Hematopoietic multipotent progenitor cell treated with erythropoietin and hydrocortisone succinate and interleukin-3 and kit ligand, for 4 days (in vitro differentiated cells): Measurements from ENCODE around the gene REV3L.
"Not testable (repeated sequence)": the region's sequence is repeated elsewhere in the genome, so short reads cannot be mapped to it uniquely, and the experiment has no call there.

Source experiments
- DNase-seq: peaks from one replicate; pipeline ENCODE4 v3.0.0-alpha.2; 2015

REV3L gene

DNA sequence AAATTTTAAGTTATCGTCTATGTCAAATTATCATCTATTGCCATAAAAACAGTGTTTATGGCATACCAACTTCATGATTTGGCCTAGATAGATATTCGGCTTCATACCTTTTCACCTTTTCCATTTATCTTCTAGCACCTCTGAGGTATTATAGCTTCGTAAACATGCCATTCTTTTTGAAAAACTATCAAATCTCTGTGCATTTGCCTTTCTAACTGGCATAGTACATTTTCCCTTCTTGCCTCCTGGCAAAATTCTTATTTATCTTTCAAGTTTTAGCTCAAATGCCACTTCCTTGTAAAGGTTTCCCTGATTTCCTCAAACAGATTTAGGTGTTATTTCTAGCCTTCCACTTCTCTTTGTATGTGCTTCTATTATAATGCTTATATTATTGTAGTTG lies 7.0 kb upstream of the REV3L start:
- no peak for DNase-seq

DNA sequence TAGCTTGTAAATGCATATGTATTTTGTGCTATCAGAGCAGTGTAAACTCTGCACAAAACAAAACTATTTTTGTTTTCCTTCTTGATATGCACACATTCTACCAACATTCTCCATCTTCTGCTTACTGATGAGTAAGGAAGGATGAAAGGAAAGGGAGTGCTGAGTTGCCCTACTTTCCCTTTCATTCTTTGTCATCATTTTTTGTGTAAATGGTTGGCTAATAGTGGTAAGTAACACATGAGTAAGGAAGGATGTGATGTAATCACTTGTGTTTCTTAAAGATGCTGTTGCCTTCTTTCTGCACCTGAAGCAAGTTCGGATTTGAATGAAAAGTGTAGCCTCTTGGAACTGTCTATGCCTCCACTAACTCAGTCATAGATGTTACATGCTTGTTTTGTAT lies 4.6 kb upstream of the REV3L start:
- no peak for DNase-seq

DNA sequence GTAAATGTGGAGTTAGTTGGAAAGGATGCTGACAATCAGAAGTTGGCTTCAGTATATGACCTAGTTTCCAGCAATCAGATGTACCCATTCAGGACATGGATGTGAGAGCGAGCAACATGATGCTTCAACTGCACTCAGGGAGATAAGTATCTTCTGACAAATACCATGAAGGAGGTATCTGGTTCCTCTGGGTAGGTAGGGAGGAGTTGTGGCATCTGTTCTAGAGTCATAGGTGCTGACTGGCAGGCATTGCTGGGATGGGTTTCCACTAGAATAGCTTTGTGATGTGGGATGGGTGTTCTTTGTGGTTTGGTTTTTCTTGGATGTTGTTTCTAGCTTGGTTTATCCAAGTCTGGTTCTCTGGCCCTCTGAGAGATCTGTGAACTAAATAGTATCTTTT lies 3.9 kb upstream of the REV3L start:
- no peak for DNase-seq

DNA sequence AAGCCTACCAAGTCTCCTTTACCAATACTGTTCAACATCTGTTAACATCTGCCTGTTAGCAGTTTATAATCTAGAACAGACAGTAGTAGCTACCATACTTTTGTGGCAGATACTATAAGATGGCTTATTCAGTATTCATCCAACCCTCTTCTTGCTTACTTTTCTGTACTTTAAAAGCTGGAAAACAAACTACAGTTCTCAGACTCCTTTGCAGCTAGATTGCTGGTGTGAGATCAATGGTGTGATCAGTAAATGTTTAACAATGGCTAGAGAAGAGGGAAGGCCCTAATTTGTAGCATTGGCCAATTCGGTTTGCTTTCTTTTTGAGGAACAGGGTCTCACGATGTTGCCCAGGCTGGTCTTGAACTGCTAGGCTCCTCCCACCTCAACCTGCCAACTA lies 3.5 kb upstream of the REV3L start:
- DNase-seq = no peak

DNA sequence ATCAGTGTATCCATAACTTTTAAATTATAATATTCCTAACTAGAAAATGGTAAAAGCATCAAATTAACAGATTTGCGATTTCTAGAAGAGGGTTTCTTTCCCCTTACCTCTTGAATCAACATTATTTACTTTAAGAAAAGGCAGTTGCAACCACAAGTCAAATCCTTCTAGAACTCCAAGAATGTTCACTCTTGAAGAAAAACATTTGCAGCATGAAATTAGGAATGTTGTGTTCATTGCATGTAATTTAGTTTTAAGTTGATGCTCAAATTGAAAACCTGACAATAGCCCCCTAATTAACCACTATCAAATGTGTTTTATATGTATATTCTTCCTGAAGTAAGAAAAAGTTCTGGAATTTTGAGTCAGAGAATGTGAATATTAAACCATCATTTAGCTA lies 2.3 kb upstream of the REV3L start:
- DNase-seq = no peak

DNA sequence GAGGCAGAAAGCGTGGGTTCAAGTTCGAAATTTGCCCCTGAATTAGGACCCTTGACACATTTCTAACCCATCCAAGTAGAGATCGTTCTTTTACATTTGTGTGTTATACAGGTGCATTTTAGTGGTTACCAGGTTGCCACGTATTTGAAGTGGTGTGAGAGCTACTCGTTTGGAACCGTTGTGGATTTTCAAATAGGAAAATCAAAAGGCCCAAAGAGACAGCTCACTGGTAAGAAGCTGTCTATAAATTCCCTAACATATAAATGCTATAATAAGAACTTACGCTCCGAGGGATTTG lies 1.6 kb upstream of the REV3L start:
- peak; percentile 29 for DNase-seq

DNA sequence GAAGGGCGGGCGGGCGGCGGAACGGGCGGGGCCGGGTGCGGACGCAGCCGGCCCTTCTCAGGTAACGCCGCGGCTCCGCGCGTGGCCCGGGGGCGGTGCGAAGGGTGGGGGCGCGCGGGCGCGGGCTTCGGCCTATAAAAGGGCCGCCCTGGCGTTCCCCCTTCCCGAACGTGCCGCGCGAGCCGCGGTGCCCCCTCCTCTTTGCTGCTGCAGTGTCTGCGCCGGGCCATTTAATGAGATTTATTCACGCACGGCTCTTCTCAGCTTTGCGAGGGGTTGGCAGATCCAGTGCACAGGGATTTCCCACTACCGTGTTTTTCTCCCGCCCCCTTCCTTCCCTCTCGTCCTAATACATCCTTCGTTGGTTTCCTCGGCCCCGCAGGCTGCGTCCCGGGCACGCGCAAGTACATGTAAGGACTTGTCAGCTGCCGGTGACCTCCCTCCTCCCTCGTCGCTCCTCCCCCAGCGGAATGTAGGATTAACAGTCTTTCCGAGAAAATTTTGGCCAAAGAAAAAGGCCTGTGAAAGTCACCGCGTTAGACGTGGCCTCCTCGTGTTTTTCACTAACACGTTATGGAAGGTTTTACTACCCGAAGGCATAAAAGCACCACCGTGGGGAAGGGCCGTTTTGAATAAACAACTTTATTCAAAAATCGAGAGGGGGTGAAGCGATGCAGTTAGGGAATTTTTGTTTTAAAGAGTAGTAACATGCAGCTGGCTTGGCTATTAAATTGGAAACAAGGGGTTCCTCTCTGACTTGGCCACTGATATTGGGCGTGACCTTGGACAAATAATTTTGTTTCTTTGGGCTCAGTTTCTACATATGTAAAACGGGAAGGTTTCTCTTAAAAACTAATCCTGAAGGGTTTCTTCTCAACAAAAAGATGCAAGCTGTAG lies 966 bp upstream of the REV3L start:
- peak; percentile 96 for DNase-seq

DNA sequence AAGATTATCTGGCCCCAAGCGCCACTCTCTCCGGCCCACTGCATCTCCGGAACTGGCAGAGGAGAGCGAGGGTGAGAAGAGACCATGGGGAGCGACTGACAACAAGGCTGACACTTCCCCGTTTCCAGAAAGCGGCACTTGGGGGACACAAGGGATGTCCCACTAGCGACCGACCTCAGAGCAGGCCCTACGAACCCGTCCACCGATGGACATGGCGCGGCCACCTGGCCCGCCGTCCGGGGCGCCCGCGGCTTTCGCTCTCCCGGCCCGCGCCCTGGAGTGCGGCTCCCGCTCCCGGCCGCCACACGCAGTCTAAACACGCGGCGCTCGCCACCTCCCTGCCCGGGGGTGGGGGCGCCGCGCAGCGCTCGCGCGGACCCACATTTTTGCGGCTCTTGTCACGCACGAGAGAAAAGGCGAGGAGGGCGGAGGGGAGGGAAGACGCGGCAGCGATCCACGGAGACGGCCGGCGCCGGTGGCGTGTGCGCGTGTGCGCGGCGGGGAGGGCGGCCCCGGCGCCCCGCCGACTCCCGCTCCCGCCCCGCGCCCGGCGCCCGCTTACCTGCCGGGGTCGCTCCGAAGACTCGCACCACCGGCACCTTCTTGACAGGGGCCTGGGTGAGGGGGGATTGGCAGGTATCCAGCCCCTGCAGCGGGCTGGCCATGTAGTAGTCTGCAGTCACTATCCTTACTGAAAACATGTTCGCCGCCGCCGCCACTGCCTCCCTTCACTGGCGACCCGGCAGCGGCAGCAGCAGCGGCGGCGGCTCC lies 645 bp downstream of the REV3L start:
- DNase-seq = peak; percentile 79

DNA sequence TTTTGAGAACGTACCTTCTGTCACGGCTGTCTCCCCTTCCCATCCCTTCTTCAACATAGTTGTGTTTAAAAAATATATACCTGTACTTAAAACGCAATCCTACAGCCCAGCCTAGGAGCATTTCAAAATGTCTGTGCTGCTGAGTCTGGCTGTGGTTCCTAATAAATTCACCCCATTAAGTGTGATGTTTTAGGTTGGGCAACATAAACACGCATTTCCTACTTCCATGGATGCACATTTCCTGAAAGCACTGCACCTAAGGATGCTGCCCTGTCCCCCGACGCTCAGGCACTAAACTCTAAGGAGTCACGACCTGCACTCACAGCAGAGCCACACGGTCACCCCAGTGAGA lies 1.2 kb downstream of the REV3L start:
- DNase-seq = no peak

DNA sequence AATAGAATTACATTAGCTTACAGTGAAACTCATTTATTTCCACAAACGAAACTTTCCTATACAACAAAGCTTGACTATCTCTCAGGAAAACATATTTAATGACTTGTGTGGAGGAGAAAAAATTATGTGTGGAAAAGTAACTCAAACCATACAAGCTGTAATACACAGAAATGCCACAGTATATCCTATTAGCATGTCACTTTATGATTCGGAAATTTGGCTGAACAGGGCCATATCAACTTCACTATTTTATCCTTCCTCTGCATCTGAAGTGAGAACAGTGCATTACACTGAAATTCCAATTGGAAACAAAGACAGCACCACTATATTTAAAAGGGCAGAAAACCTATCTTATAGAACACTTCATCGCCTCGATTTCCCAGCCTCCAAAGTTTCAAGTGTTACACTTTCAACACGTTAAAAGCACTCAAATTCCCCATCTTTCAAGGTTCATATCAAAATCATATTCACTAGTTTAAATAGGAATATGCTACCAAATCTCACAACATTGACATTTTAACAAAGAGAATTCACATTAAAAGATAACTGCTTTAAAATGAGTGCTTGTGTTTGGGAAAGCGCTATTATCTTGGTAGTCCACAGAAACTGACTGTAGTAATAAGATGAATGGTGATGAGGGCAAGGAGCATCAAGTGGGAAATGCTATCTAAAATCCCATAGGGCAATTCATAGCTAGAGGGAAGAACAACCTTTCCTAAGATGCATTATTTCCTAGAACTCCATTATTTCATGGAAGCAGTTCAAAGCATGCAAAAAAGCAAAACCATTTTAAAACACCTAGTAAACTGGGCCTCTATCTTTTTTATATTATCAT lies 1.8 kb downstream of the REV3L start:
- peak; percentile 42 for DNase-seq

DNA sequence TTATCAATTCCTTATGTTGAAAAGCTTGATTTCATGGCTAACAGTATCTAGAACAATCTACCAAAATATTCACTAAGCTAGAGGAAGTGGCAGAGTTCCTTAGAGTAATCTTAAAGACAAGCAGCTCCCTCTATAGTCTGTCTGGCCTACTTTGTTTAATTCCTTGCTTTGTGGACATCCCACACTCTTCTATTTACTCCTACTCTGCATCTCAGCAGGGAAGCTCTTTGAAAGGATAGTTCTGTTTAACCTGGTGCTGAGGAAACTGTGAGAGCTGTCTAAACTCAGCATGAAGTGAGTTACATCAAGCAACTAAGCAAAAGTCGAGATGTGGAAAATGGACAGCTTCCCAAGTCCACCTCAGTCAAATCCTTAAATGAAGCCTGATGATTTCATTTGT lies 4.3 kb downstream of the REV3L start:
- peak; percentile 85 for DNase-seq

DNA sequence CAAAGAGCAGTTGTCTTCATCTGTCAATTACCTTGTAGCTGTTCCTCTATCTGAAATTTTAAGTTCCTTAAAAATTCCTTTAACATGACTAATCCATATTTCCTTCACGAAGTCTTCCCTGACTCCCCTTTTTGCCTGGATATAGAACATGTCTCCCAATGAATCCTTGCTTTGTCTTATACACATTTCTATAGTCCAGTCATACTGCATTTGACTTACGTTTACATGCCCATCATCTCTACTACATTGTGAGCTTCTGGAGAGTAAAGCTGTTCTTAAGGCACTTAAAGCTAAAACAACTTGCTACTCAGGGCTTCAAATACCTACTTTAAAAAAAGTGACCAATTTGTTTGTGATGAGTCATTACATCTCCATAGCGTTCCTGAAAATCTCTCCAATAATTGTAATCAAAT lies 4.9 kb downstream of the REV3L start:
- no peak for DNase-seq

DNA sequence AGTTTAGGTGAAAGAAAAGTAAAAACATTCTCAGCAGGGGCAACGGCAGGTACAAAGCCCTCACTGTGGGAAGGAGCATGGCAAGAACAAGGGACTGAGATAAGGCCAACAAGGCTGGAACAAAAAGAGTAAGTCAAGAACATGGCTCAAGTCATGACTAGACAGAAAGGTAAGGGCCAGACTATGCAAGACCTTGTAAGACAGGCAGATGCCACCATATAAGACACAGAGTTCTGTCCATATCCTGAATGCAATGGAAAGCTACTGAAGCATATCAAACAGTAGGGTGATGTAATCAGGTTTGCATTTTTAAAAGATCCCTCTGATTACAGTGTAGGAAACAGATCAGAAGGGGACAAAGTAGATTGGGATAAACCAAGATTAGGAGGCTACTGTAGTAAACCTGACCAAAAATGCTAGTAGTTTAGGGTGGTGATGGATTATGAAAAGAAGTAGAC lies 5.5 kb downstream of the REV3L start:
- DNase-seq = no peak

DNA sequence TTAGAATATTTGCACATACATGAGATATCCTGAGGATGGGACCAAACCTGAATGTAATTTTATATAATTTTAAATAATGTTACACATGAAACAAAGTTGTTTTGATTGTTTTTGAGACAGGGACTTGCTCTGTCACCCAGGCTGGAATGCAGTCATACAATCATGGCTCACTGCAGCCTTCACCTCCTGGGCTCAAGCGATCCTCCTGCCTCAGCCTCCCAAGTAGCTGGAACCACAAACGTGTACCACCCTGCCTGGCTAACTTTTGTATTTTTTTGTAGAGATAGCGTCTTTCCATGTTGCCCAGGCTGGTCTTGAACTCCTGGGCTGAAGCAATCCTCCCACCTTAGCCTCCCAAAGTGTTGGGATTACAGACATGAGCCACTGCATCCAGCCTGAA lies 7.0 kb downstream of the REV3L start:
- DNase-seq = not testable (repeated sequence)

DNA sequence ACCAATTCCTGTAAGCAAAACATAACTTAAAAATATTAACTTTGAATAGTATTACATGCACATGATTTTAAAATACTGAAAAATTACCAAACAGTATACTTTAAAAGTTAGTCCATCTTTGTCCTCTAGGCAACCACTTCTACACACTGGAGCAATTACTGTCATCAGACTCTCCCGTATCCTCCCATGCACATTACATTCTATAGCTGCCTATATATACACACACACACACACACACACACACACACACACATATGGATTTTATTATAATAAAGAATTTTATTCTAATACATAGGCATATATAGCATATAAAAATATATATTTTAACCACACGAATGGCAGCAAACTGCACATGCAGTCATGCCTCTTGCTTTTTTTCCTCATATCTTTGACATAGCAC lies 8.2 kb downstream of the REV3L start:
- DNase-seq = no peak

DNA sequence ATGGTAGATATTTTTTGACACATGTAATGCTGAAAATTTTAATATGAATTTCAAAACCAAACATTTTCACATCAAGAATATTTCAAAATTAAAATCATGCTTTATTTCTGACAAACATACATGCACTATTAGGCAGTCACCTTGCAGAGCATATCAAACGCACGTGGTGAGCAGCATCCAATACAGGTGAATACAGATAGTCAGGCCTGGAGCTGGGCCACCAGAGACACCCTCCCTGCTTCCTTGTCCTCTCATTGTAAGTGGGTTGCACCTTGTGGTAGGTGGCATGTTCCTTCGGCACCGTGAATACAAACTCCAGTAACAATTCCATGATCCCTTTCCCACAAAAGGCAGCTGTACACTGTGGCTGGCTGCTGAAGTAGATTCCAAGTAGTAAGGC lies 8.9 kb downstream of the REV3L start:
- no peak for DNase-seq

DNA sequence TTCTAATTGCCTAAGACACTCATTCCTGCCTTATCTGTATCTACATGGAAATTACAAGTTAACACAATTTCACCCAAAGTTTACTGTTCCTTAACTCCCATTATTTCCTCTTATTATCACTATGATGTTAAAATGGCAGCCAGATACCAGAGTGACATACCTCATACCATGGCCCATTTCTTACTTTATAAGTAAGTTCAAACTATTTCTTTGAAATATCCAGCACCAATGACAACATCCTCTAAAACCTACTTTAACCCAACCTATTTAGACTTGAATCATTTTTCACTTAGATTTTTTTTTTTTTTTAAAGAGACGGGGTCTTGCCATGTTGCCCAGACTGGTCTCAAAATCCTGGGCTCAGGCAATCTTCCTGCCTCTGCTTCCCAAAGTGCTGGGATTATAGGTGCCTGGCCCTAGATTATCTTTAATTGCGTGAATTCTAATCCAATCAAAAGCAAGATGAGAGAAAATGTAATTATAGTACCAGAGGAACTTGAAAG lies 10.0 kb downstream of the REV3L start:
- DNase-seq = no peak

DNA sequence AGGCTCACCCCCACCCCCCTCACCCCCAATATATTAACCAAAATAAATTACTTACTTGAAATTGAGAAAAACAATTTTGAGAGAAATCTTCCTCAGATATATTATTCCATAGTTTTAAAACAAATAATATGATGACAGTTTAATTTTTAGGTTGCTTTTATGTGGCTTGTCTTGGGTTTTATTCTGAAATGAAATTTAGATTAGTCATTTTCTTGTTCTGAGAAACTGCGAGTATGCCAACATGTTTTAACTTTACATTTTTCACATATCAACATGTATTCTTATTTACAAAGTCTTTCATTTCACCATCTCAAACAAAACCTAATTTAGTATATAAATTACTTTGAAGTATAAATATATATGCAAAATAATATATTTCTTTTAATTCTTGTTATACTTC lies 11.1 kb downstream of the REV3L start:
- no peak for DNase-seq

DNA sequence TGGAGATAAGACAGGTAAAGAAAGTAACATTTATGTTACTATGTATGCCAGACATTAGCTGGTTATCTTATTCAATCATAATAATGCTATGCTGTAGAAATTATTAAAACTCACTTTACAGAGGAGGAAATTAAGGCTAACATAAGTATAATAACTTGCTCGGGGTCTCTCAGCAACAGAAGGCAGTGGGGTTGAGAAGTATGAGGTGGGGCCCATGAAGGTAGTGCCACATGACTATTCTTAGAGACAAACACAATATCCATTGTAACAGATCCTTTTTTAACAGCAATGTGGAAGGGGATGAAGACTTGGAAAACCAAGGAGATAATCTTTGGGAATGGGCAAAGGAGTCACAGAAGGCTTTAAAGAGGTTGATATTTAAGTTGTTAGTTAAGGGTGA lies 11.5 kb downstream of the REV3L start:
- no peak for DNase-seq

DNA sequence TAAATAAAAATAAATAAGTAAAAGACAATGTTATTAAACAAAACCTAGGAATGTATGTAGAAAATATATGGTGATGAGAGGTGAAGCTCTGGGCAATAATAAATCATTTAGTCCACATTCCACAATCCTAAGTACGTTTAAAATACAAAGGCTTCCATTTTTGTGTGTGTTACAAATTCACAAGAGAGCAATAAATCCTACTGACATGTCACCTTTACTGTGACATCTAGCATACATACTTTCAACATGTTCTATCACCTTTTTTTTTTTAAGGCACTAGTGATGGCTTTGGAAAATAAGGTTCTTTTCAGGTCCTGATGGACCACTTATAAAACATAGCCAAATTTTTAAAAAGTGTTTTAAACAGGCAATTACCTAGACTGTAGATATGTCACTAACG lies 12.0 kb downstream of the REV3L start:
- no peak for DNase-seq

DNA sequence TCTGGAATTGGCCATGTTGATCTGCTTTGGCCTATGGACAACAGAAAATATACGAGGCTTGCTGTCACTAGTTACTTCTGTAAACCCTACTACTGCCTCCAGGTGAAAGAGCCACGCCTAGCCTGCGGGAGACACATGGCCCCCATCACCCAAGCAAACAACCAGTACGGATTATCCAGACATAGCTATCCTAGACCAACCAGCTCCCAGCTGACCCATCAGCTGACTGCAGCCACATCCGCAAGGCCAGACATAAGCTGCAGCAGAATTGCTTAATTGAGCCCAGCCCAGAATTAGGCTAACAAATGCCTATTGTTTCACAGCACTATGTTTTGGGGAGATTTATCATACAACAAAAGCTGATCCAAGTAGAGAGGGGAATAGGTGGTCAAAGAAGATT lies 13.5 kb downstream of the REV3L start:
- no peak for DNase-seq

DNA sequence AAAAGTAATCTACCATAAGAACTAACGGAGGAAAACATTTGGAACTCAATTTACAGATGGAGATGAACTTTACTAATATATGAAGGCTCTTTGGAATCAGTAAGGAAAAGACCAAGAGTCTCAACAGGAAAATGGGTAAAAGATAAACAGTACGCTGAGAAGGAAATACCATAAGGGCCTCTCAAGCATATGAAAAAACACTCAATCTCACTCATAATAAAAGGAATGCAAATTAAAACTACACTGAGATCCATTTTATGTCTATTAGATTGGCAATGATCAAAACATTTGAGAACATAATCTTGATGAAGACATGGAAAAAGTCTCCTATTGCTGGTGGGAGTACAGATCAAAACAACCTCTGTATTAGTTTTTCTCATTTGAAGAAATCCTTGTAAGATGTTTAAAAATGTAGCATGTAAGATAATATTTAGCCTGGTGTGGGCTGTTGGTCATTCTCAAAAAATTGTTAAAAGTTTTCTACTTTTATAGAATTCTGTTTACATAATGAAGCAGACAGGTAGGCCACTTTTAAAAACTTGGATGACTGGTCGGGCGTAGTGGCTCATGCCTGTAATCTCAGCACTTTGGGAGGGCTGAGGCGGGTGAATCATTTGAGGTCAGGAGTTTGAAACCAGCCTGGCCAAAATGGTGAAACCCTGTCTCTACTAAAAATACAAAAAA lies 14.5 kb downstream of the REV3L start:
- DNase-seq = no peak

DNA sequence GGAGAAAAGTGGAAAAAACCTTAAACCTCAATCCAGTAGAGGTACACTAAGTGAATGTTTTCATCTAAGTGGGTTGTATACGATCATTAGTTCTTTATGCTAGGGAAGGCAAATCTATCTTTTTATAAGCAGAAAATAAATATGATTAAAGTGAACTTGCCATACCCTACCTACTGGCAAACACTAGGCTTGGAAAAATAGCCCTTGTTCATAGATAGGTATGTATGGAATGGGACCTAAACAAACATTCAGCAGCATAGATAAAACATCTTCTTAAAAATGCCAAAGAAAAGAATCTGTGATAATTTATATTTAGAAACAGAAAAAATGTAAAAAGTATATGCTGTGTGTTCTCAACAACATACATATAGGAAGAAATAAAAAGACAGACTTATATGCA lies 18.8 kb downstream of the REV3L start:
- no peak for DNase-seq
